Endothelial cell of umbilical vein (primary cell): Measurements from ENCODE around the gene GPR137. TPM values are rescaled to one million over a fixed set of nuclear protein-coding genes. Genes with fewer than 3 reads are reported as not detected.

Experiments
- BruUV-seq: library from RNA; stranded (reverse); fragments of 400-500 nt; replicated peaks from 2 replicates; lab custom pipeline; 2021; lab: Mats Ljungman, UMichigan
- CTCF ChIA-PET: fragments of 300-600, 350-600 bp; sonication (Branson Sonifier 250); formaldehyde crosslinking; loops from one replicate; lab custom pipeline; 2021; ENCODE audit warnings: antibody characterized with exemption, inconsistent platforms; lab: Charles Lee
- POLR2A ChIA-PET: fragments of 300-600, 350-600 bp; sonication (Branson Sonifier 250); formaldehyde crosslinking; loops from one replicate; lab custom pipeline; 2021; ENCODE audit warnings: antibody characterized with exemption, inconsistent platforms; lab: Charles Lee
- DNase-seq: peaks from one replicate; pipeline ENCODE4 v3.0.0-alpha.2; 2011; ENCODE audit warnings: low read depth, low spot score
- FAIRE-seq: peaks from 2 replicates; lab custom pipeline; 2011; peaks lifted over from hg19 to GRCh38; lab: Jason Lieb, UNC
- H2AFZ ChIP-seq: 2 replicates; pipeline ENCODE4 v1.6.0; 2012; ENCODE audit warnings: low read depth, low read length, control low read depth, inconsistent platforms
- H3K27ac ChIP-seq: 2 replicates; pipeline ENCODE4 v1.5.1; 2011; ENCODE audit warnings: low read depth, mild to moderate bottlenecking, control low read depth, low read length, moderate library complexity; ENCODE audit not compliant: insufficient read depth
- H3K27me3 ChIP-seq, 2 experiments: 2 replicates each; pipeline versions ENCODE4 v1.6.0 to v1.6.1; 2011; ENCODE audit warnings: low read length in 2 of 2, mixed read lengths in 1 of 2; ENCODE audit not compliant: control insufficient read depth in 2 of 2, insufficient read depth in 2 of 2
- H3K36me3 ChIP-seq, 2 experiments: 2 replicates in 1 of 2; 3 replicates in 1 of 2; pipeline ENCODE4 v1.5.1; 2011; ENCODE audit warnings: low read length in 2 of 2, mild to moderate bottlenecking in 1 of 2, moderate library complexity in 1 of 2; ENCODE audit not compliant: control insufficient read depth in 2 of 2, insufficient read depth in 2 of 2; ENCODE audit errors: extremely low read depth in 1 of 2
- H3K4me1 ChIP-seq: 3 replicates; pipeline ENCODE4 v1.5.1; 2011; ENCODE audit warnings: mild to moderate bottlenecking, low read length; ENCODE audit not compliant: control insufficient read depth, insufficient read depth; ENCODE audit errors: extremely low read depth
- H3K4me2 ChIP-seq: 2 replicates; pipeline ENCODE4 v1.6.1; 2011; ENCODE audit warnings: low read length, control low read depth, mixed read lengths; ENCODE audit not compliant: insufficient read depth
- H3K4me3 ChIP-seq, 3 experiments: fragments of 200-600 bp in 1 of 3; sonication (generic), shearing (Covaris generic) in 1 of 3; replicated peaks in 1 of 3; 2 replicates each; pipeline ENCODE4 v1.5.1; 2011 to 2016; ENCODE audit warnings: control low read depth in 3 of 3, low read length in 3 of 3, mild to moderate bottlenecking in 2 of 3, inconsistent platforms in 1 of 3, low read depth in 1 of 3, moderate library complexity in 1 of 3; ENCODE audit not compliant: insufficient read depth in 1 of 3
- H3K79me2 ChIP-seq: 2 replicates; pipeline ENCODE4 v1.6.0; 2012; ENCODE audit warnings: low read length, inconsistent platforms; ENCODE audit not compliant: control insufficient read depth, insufficient read depth
- H3K9ac ChIP-seq: replicated peaks from 2 replicates; pipeline ENCODE3; 2011; ENCODE audit warnings: low read length, control low read depth; ENCODE audit not compliant: insufficient read depth; ENCODE audit errors: extremely low read depth
- H3K9me1 ChIP-seq: replicated peaks from 3 replicates; pipeline ENCODE4 v1.6.0; 2011; ENCODE audit warnings: mild to moderate bottlenecking, low read length; ENCODE audit not compliant: control insufficient read depth, insufficient read depth; ENCODE audit errors: extremely low read depth
- H3K9me3 ChIP-seq: replicated peaks from 2 replicates; pipeline ENCODE4 v1.5.1; 2012; ENCODE audit warnings: low read length, inconsistent platforms; ENCODE audit not compliant: control insufficient read depth, insufficient read depth
- H4K20me1 ChIP-seq: replicated peaks from 2 replicates; pipeline ENCODE3; 2011; ENCODE audit warnings: mild to moderate bottlenecking, low read length; ENCODE audit not compliant: control insufficient read depth, insufficient read depth; ENCODE audit errors: extremely low read depth
- CTCF ChIP-seq, 2 donors: IDR thresholded peaks; 1 replicate in 1 of 2; 2 replicates in 1 of 2; pipeline ENCODE4 v1.5.1; 2011; ENCODE audit warnings: low read length in 2 of 2, mild to moderate bottlenecking in 2 of 2, moderate library complexity in 2 of 2, control low read depth in 1 of 2, inconsistent platforms in 1 of 2, low read depth in 1 of 2; ENCODE audit not compliant: insufficient read depth in 1 of 2; ENCODE audit errors: extremely low read depth in 1 of 2
- FOS ChIP-seq: IDR thresholded peaks from 2 replicates; pipeline ENCODE4 v1.6.1; 2011; ENCODE audit warnings: mild to moderate bottlenecking, low read length, moderate library complexity, borderline replicate concordance; ENCODE audit not compliant: insufficient read depth
- GATA2 ChIP-seq: IDR thresholded peaks from 2 replicates; pipeline ENCODE4 v1.7.0; 2011; ENCODE audit warnings: low read depth, mild to moderate bottlenecking, moderate library complexity, mixed read lengths, low read length; ENCODE audit not compliant: insufficient read length, insufficient read depth
- JUN ChIP-seq: IDR thresholded peaks from 2 replicates; pipeline ENCODE4 v1.6.1; 2011; ENCODE audit warnings: borderline replicate concordance, low read depth; ENCODE audit not compliant: insufficient read length, insufficient read depth
- MAX ChIP-seq: IDR thresholded peaks from 2 replicates; pipeline ENCODE4 v1.6.1; 2011; ENCODE audit not compliant: insufficient read depth, insufficient read length
- MYC ChIP-seq: IDR thresholded peaks from one replicate; pipeline ENCODE4 v1.6.1; 2011; ENCODE audit warnings: mild to moderate bottlenecking, low read depth, low read length
- POLR2A ChIP-seq: IDR thresholded peaks from 2 replicates; pipeline ENCODE4 v1.6.1; 2012; ENCODE audit warnings: low read depth, mild to moderate bottlenecking, control low read depth, low read length
- POLR2AphosphoS5 ChIP-seq: IDR thresholded peaks from 2 replicates; pipeline ENCODE4 v1.6.1; 2012; ENCODE audit warnings: low read depth, mild to moderate bottlenecking, control low read depth, low read length, moderate library complexity; ENCODE audit not compliant: insufficient read depth
- dilution Hi-C: fragments of 300-500 bp; cut with MboI; formaldehyde crosslinking; loops from one replicate; pipeline ENCODE4 v1.15.0; 2019; ENCODE audit warnings: low sequenced_read_pairs; ENCODE audit not compliant: extremely low pct_ligation_motif_present
- intact Hi-C: fragments of 100-400 bp; cut with micrococcal nuclease; formaldehyde crosslinking; loops from one replicate; pipeline ENCODE4 v1.10.0; 2022
- polyA plus RNA-seq, 4 experiments: library from polyadenylated mRNA; depleted of rRNA in 3 of 4; stranded (reverse) in 3 of 4; unstranded in 1 of 4; fragments of >200 nt; gene quantifications; 2 replicates each; pipeline versions ENCODE4 v1.2.1 to v1.2.3, GENCODE V29; 2011 to 2012; ENCODE audit warnings: missing spikeins in 1 of 4
- total RNA-seq: library from RNA; stranded (reverse); gene quantifications from 2 replicates; pipeline ENCODE4 v1.2.3, GENCODE V29; 2021

Gene GPR137
- total and polyA plus RNA-seq, 2 donors (not counting 3 experiments of a cell fraction or from before 2014, with no cell fraction given), result 40.9 to 42.5 TPM

DNA sequence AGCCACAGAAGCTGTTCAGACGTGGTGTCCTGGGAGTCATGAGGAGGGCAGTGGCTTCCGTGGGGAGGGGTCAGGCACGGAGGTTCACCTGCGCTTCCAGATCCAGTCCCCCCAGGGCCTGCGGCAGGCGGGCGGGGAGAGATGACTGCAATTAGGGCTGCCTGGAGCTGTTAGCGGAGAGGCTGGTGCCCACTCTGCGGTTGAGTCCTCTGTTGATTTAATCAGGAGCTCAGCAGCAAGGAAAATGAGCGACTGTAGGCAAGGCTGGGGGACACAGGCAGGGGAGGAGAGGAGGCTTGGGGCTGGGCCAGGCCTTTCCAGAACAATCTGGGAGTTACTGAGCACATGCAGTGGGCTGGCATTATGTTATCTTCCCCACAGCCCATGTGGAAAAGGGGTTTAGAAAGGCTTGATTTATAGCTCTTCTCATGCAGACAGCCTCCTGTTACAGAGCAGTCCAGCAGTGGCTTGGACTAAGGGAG lies 21.2 kb upstream of the GPR137 start:
- Histone ChIP-seq H3K9me1 (no peaks in the 10 kb centered on the region), H3K4me1 (peaks cover 46% of the 10 kb centered on the region), H2AFZ (no peak overlapping the region), H4K20me1 (no peaks in the 10 kb centered on the region), H3K27me3 (no peaks in the 10 kb centered on the region), H3K9me3 (no peaks in the 10 kb centered on the region), H3K4me2 (no peak overlapping the region), H3K36me3 (peaks cover 10 to 27% of the 10 kb centered on the region in 2 experiments), H3K4me3 (no peak overlapping the region), H3K27ac (no peak overlapping the region), H3K9ac (no peak overlapping the region), H3K79me2 (no peaks in the 10 kb centered on the region)
- FAIRE-seq, result no peak
- DNase-seq, result no peak
- TF ChIP-seq CTCF (IDR thresholded peaks at IDR 0.05; ENCODE audit: extremely low read depth in 1 of 2, insufficient read depth in 1 of 2, low read depth in 1 of 2, low read length in 2 of 2) (no peak), POLR2A (no peak), POLR2AphosphoS5 (no peak), FOS (no peak), GATA2 (no peak), MYC (no peak), JUN (no peak), MAX (no peak)
- intact Hi-C loops (no loop called here), dilution Hi-C loops (no loop called here)
- ChIA-PET POLR2A (no interaction called here), CTCF (interaction anchor here (0.9 to 2.7 kb wide), 5 partner anchors 13 to 91 kb away, joined by 3 to 24 read pairs (median 5); partner anchors contain the start of genes CATSPERZ and PLCB3)
- BruUV-seq, result no TSS peak
